LoVo (cell line): ENCODE results near the gene CHST8.
"Not testable (repeated sequence)": the region's sequence is repeated elsewhere in the genome, so short reads cannot be mapped to it uniquely, and the experiment has no call there.

Source experiments
- DNase-seq: peaks from one replicate; pipeline ENCODE4 v3.0.0-alpha.2; 2016; ENCODE audit warnings: low spot score

The CHST8 gene

GRCh38 chr19:33691030-33691427 is 69.3 kb downstream of the CHST8 start:
- no peak for DNase-seq

GRCh38 chr19:33691736-33692135 is 70.0 kb downstream of the CHST8 start:
- DNase-seq = no peak

DNA sequence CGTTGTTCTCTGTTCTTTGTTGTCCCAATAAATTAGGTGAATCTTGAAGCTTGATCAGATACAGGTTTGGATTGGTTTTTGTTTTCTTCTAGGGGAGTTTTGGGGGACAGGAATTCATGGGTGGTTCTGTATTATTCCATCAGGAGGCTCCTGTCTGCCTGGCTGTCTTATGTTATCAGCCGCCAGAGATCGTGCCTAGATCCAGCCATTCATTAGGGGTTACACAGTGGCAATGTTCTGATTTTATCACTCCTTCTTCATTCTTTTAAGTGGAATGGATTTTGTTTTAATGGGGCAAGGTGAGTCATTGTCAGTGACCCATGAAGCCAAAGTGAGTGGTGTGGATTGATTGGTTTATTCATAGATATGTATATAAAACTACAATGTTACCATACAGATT is 71.9 kb downstream of the CHST8 start:
- DNase-seq = no peak

GRCh38 chr19:33695547-33695946 is 73.8 kb downstream of the CHST8 start:
- not testable (repeated sequence) for DNase-seq

DNA sequence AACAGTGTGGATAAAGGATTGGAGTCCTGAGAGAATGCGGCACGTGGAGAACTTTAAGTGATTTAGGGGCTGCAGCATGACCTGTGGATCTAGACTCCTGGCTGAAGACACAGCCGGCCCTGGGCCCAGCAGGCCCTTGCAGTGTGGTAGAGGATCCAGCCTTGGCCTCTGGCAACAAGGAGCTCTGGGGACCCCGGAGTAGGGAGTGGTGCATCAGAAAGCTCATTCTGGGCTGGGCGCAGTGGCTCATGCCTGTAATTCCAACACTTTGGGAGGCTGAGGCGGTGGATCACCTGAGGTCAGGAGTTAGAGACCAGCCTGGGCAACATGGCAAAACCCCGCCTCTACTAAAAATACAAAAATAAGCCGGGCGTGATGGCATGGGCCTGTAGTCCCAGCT is 76.0 kb downstream of the CHST8 start:
- no peak for DNase-seq

DNA sequence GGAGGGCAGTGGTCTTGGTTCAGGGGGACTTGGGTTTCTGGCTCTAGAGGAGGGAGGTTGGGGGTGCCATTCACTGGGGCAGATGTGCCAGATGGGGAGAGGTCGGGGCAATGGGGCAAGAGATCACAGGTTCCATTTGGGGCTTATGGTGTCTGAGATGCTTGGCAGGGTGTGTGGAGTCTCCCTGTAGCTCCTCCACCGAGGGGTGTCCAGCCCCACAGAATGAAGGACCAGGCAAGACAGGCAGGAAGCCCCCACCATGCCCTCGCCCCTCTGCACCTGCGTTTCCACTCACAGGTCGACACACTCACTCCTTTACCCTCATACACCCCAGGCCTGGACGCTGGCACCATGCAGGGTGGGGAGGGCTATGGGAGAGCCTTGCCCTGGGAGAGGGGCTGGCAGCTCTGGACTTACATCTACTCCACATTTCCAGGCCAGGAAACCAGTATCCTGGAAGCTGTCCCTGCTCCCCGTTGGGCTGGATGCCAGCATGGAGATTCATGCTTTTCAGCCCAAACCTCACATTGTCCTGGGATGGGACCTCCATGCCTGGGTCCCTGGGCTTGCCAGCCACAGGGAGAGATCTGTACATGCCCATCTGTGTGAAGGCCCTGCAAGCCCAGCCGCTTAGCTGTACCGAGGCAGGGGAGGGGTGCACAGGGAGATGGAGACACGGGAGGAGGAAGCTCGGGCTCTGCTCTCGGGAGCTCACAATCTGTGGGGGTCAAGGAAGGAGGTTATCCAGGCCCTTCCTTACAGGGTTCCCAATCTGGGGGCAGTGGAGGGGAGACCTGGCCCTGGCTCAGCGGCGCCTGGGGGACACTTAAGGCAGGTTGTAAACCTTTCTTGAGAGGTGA is 77.1 kb downstream of the CHST8 start:
- DNase-seq = no peak

GRCh38 chr19:33699754-33700407 is 78.1 kb downstream of the CHST8 start:
- DNase-seq = no peak

GRCh38 chr19:33700408-33701013 is 78.8 kb downstream of the CHST8 start:
- DNase-seq = no peak

DNA sequence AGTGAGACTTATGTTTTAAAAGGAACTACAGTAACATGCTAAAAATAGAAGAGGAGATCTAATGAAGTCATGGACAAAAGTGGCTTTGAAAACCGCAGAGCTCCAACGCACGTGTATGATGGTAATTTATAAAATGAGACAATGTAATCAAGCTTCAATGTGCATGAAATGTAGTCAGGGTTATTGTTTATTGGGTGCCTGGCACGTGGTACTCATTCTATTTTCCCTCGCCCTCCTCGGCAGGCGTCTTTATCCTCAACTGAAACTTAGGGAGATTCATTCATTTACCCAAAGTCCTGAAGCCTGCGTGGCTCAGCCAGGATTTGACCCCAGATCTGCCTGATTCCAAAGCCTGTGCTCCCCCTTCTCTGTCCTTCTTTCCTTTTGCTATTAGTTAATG is 79.8 kb downstream of the CHST8 start:
- DNase-seq = no peak

DNA sequence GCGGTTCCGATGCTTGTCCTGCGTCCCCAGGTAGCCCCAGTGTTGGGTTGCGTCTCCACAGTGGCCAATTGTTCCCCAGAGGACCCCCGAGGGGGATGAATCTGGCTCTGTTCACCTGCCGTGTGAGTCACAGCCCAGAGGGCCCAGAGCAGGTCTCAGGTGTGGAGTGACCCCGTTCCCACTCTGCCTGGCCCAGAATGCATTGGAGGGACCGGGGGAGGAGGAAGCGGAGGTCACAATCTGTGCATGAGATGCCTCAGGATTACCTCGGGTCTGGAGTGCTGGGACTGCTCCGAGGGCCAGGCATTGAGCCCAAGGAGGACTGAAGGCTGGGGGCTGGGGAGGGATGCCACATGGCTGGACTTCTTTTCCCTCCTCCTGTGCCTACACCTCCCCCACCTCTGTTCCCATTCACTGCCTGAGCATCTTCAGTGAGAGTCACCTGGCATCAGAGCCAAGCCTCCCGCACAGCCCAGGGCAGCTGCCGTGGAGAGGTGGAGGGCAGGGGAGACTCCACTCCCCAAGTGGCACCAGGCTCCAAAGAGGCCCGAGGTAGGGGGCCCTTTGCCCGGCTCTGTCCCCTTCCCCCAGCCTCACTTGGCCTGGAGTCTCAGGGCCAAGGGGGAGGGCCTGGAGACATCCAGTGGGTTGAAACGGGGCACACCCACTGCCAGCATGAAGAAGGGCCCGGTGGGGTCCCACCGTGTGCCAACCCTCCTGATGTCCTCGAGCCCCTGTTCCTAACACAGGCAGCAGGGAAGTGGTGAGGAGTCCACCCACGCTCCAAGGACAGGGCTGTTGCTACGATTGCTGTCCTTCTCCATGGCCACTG is 81.1 kb downstream of the CHST8 start:
- DNase-seq = no peak

DNA sequence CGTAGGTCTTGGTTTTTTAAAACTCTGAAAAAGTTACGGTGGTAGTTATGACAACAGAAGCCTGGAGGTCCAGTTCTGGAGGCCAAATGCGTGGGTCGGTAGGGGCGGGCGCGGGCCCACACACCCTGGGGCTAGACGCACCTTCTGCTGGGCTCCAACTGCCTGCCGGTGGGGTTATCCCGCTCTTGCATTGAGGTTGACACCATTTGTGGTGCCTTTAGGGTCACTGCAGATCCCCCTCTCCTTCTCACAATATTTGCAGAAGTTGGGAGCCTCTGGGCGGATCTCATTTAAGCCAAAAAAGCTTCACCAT is 81.6 kb downstream of the CHST8 start:
- DNase-seq = no peak

DNA sequence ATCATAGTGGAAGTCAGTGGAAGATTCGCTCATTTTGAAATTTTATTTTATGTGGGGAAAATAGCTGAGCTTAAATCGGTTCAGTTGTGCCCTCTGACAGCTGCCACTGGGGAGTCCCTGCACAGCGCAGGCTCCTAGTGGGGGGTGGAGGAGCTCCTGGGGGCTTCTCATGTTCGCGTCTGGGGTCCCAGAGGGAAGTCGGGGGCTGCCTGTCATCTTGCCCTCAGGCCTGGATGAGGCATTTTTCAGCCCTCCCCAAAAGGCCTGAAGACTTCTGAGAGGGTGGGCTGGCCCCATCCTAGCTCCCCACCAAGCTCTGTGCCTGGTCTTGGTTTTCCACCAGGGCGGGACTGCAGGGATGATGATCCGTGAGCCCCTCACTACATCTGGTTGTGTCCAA is 82.1 kb downstream of the CHST8 start:
- no peak for DNase-seq

GRCh38 chr19:33704271-33704670 is 82.5 kb downstream of the CHST8 start:
- no peak for DNase-seq

DNA sequence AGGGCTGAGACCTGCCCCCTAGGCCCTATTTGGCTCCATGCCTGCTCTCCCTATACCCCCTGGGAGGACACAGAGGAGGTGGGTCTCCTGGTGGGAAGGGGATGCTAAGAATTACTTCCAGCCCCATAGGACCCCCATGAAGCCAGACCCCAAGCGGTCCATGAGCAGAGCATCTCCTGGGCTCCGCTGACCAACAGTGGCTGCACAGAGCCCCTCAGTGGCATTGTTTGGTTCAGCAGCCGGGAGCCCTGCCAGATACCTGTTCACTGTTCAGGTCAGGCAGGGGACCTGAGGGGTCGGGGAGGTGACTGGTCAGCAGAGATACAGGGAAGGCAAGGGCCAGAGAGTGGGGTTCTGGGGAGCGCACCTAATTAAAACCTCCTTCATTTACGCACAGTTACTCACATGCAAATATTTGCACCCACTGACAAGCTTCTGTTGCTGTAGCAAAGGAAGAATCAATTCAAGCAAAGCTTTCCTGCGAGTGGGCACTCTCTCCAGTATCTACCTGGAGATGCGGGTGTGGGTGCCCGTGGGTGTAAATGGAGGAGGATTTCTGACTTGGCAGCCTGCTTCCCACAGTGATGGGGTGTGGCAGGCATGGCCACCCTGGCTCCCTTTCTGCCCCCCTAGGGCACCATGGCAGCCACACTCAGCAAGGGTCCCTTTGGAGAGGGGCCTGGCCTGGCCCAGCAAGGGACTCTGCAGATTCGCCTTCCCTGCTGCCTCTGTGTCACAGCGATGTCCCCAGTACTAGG is 83.5 kb downstream of the CHST8 start:
- no peak for DNase-seq

DNA sequence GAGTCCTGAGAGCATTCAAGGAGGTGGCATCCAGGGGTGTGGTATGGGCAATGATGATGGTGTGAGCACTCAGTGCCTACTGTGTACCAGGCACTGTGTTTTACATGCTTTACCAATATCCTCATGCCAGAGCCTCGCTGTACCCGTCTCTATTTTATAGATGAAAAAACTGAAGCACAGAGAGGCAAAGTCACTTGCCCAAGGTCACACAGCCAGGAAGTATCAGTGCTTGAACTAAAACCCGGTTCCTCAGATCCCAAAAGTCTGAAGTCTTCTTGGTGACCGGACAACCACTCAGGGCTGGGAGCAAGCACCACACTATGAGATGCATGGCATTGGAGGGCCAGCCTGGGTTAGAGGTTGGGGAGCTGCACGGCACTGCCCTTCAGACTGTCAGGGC is 84.1 kb downstream of the CHST8 start:
- no peak for DNase-seq

DNA sequence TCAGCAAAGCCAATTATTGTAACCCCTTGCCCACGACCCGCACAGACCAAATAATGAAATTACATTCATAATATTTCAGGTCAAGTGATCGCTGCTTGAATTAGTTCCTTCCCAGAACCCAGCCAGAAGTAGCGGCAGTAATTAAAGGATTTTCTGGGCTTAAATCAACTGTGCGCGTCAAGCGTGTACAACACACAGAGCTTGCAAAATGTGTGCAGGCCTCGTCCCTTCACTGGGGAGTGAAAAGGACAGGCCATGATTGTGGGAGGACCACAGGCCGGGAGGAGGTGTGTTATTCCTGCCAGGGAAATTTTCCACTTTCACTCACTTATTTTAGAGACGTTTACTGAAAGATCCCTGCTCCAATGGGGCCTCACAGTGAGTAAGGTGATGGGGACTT is 84.9 kb downstream of the CHST8 start:
- DNase-seq = no peak

DNA sequence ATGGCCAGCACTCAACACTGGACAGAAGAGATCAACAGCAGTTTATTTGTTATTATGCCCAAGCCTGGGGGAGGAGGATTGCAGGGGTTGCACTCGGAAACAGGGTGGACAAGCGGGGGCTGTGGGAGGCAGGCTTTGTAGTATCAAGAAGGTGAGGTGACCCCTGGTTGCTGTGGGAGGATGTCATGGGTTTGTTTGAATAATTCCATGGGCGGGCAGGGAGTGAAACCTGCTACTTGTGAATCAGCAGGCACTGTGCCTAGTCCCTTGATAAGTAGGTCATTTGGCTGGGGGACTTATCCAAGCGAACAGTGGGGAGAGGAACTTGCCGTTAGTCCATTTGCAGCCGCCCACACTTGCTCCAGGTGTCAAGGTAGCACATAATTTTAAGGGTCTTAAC is 90.5 kb downstream of the CHST8 start:
- DNase-seq = no peak

- DNase-seq = no peak
These were observed 91.4 kb downstream of the CHST8 start for GRCh38 chr19:33713194-33713593.

DNA sequence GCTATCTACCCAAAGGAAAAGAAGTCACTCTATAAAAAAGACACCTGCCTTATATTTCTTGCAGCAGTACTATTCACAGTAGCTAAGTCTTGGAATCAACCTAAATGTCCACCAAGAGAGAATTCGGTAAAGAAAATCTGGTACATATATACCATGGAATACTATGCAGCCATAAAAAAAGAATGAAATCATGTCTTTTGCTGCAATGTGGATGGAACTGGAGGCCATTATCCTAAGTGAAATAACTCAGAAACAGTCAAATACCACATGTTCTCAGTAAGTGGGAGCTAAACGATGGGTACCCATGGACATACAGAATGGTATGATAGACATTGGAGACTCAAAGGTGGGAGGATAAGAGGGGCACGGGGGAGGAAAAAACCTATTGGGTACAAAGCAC is 92.4 kb downstream of the CHST8 start:
- no peak for DNase-seq

DNA sequence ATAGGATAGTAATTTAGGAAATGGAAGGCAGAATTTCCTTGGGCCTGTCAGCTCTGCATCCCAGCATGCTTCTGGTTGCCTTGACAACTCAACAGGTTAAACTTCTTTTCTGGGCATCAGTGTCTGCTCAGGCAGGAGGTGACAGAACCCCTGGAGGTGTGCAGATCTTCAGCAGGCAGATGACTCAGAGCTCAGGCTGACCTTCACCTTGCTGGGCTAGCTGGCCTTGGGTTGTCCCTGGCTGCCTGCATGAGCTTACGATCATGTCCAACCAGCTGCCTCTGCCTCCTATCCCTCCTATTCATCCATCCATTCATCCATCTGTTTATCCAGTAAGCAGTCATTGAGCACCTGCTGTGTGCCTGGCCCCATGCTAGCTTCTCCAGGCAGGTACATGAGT is 93.7 kb downstream of the CHST8 start:
- no peak for DNase-seq

DNA sequence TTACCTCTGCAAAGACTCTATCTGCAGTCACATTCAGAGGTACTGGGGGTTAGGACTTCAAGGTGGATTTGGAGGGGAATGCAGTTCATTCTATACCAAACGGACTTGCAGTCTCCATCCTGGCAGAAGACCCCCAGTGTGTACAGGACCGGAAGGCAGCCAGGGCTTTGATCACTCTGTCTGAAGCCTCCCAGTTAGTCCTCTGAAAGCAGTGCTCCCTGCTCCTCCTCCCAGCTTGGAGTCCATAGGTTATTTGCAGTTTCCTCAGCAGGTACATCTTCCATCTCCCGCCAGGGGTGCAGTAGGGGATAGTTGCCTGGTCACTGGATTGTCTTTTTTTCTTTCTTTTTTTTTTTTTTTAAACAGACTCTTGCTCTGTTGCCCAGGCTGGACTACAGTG is 96.1 kb downstream of the CHST8 start:
- no peak for DNase-seq
